ENCODE data around the gene PDIA4. TPM values are rescaled to one million over a fixed set of nuclear protein-coding genes. Genes with fewer than 3 reads are reported as not detected.
"Not testable (repeated sequence)": the region's sequence is repeated elsewhere in the genome, so short reads cannot be mapped to it uniquely, and the experiment has no call there.

The PDIA4 gene
- total RNA-seq, 1 donor from 2014 or later = 174 TPM

DNA sequence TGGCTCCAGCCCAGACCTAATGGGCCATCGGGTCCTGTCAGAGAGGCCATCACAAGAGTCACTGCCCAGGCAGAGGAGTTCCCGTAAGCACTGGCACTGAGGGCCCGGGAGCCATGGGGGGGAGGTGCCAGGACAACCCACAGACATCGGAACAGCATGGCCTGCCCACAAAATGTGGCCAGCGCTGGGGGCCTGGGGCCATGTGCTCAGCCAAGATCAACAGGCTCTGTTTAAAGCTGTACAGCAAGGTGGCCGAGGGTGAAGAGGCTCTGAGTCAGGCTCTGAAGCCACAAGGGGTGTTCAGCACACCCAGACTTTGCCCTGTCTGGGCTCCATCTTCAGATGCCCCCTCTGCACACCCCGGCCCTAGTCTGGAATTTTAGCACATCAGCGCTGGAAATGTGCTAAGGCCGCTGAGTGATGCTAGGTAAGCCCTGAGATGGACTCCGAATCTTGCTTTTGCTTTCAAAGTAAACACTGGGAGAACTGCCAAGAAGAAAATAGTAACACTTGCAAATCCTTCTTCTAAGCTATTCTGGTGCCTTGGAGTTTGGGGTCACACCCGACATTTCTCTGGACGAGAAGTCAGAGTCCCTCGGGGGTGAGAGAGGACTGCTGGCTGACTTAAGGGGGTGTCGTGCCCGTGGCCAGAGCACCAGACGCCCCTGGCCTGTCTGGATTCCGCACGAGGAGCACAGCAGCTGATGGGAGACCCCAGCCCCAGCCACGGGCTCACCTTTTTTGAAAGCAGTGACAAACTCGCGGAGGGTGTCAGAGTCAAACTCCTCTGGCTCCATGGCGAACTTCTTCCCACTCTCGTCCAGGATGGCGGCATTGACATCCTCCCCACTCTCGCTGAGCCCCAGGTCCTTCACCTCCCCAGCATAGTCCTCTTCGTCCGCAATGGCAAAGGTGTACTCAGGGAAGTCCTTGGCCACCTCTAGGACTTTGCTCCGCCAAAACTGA lies 23.6 kb downstream of the PDIA4 start:
- intact Hi-C loops (cut with micrococcal nuclease) = loop anchor here (1.0 to 5.0 kb wide), 5 partner anchors 24 to 493 kb away; partner anchors contain the start of genes PDIA4, ZNF425, ZNF746 and ZNF786

DNA sequence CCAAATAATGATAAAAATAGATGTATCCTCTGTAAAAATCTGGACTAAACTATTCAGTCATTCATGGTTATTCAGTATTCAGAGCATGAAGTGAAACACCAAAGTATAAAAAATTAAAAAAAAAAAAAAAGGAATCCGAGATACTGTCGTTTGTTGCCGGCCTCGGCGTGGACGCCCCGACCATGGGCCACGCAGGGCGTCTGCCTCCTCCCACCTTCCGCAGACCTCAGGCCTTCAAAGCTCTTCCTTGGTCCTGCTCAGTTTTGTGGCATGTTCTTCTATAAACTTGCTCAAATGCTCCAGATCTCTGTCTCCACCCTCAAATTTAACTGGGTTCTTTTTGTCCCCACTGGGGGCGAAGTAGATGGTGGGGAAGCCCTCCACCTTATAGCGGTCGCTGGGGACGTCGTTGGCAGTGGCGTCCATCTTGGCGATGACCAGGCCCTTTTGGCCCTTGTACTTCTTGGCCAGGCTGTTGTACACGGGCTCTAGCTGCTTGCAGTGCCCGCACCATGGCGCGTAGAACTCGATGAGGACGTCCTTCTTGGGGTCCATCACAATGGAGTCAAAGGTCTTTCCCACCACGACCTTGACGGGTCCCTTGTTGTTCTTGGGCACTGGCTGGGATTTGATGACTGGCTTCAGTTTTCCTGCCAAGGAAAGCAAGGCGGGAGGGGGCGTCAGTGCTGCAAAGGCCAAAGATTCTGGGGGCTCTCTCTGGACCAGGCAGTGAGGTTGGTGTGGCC lies 24.6 kb downstream of the PDIA4 start:
- intact Hi-C loops (cut with micrococcal nuclease) = no loop called here

DNA sequence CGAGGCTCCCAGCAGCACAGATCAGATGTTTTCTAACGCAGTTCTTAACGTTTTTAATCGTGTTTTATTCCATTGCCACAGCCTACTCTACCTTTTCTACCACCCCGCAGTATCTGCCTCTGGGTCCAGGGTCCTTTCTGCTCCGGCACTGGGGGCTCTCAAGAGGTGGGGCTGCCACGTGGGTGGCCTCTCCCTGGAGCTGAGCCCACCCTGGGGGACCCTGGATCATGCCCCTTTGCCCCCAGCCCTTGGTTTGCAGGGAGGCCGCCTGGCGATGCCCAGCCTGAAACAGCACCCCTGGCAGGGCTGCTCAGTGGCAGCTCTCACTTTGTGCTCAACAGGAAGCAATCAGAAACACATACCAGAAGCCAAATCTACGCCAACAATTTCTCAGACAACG lies 25.3 kb downstream of the PDIA4 start:
- intact Hi-C loops (cut with micrococcal nuclease) = no loop called here

DNA sequence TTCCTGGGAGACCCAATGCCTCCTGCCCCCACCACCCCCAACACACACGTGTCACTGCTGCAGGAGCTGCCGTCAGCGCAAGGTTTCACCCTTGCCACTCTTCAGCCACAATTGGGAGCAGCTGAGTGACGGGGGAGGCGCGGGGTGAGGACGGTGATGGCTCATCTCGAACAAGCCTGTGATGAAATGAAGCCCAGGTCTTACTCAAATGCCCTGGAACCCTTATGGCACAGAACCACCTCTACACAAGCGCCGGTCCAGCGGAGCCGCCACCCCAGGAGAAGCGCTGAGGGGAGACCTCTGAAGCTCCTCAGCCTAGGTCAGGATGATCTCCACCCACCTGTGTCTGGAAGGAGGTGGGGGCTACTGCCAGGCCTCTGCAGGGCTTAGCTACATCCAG lies 25.7 kb downstream of the PDIA4 start:
- intact Hi-C loops (cut with micrococcal nuclease) = no loop called here

DNA sequence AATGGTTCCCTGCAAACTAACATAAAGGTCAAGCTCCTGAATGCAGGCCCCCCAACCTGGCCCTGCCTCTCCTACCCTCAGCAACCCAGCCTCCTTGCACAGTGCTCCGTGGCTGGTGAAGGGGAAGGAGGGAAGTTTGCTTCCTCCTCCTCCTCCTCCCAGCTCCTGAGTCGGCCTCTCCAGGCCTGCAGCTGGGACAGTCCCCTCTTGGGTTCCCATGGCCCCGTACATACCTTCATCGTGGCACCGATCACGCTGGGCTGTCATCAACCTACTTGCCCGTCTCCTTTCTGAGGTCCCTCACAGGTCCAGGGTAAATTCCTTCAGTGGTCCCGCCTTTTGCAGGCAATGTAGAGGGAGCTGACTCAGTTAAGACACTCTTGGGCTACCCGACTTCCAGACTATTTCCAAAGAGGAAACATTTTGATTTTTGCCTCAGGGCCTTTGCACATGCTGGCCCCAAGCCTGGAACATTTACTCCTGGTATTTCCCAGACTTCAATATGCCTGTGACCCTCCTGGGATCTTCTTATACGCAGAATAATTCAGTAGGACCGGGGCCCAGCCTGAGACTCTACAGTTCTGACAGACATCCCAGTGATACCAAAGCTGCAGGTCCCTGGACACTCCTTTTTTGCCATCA lies 26.8 kb downstream of the PDIA4 start:
- intact Hi-C loops (cut with micrococcal nuclease) = no loop called here

DNA sequence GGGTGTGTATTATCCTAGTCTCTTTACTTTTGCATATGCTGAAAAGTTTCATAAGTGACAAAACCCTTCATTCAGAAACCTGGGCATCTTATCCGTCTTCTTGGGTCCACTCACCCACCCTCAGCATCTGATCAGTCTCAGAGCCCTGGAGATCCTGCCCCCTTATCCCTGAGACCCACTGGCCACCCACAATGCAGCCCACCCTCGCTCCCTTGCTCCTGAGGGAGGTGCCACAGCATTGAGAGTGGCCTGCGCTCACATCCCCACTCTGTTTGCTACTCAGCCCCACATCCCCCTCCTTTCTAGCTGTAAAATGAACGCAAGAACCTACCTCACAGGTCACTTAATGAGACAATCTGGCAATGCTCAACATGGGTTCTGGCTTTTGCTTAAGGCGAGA lies 27.3 kb downstream of the PDIA4 start:
- intact Hi-C loops (cut with micrococcal nuclease) = no loop called here

DNA sequence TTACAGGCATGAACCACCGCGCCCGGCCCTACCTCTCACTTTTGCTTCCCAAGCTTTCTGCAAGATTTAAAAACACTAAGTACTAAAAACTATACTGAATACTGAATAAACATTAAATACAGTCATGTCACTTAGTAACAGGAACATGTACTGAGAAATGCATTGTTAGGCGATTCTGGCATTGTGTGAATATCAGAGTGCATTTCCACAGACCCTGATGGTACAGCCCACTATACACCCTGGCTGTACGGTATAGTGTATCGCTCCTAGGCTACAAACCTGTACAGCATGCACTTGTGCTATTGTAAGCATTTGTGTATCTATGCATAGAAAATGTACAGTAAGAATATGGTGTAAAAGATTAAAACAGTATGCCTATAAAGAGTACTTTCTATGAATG lies 29.1 kb downstream of the PDIA4 start:
- intact Hi-C loops (cut with micrococcal nuclease) = no loop called here

DNA sequence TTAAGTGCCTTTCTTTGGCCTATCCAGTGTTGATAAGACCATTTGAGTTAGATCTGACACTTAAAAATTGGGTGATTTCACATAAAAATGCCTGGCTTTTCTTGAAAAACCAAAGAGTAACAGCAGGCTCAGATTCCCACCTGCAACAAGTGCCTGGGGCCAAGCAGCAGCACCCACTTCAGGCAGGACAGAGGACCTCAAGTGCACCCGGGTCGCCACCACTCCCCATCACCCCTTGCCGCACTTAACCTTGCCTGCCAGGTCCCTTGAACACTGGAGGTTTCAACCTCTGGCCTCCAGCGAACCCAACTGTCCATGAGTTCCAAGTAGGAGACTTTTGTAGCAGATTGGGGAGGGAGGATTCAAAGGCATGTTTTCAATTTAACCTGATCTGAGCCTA lies 30.8 kb downstream of the PDIA4 start:
- intact Hi-C loops (cut with micrococcal nuclease) = no loop called here

DNA sequence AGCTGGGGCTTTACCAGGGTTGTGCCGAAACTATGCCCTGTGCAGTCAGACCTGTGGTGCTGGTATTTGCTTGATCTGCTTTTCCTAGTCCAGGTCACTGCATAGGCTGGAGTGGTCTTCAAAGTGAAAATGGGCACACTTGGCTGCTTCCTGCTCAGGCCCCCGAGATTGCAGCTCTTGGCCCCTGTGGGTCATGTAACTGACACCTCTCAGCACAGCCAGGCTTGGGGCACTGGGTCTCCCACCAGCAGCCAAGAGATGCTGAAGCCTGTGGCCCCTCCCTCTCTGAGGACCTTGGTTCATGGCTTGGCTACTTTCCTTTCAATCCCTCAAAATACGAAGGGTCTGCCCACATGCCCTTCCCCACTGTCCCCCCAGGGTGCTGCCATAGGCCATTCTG lies 33.7 kb downstream of the PDIA4 start:
- intact Hi-C loops (cut with micrococcal nuclease) = no loop called here

DNA sequence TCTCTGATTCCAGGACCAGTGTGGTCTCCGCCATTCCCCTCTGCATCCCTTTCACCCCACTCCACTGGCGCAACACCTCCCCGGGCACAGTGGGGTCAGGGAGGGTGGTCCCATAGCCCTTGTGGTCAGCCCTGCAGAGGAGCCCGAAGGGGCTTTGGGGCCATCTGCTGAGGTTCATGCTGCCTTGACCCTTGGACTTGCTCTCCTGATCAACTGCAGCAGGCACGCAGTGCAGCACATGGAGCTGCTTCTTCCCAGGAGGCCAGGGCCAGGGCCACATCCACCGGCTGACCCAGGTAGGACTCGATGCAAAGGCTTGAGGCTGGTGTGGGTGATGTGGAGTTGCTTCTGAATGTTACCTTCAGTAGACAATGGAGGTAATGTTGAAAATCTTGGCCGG lies 35.1 kb downstream of the PDIA4 start:
- intact Hi-C loops (cut with micrococcal nuclease) = no loop called here

DNA sequence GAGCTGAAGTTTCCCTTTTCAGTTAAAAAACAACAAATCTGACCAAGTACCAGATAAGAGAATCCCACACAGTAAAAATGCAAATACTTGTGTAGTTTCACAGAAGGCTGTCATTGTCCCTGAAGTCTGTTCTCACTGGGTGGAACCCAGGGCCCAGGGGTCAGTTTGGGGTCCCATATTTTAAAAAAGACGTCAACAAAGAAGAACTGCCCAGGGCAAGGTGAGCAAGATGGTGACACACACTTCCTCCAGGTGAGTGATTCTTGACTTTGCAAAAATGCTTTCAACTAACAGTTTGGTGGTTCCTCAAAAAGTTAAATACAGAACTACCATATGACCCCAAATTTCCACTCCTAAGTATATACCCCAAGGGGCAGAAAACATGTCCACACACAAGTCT lies 36.8 kb downstream of the PDIA4 start:
- intact Hi-C loops (cut with micrococcal nuclease) = no loop called here

DNA sequence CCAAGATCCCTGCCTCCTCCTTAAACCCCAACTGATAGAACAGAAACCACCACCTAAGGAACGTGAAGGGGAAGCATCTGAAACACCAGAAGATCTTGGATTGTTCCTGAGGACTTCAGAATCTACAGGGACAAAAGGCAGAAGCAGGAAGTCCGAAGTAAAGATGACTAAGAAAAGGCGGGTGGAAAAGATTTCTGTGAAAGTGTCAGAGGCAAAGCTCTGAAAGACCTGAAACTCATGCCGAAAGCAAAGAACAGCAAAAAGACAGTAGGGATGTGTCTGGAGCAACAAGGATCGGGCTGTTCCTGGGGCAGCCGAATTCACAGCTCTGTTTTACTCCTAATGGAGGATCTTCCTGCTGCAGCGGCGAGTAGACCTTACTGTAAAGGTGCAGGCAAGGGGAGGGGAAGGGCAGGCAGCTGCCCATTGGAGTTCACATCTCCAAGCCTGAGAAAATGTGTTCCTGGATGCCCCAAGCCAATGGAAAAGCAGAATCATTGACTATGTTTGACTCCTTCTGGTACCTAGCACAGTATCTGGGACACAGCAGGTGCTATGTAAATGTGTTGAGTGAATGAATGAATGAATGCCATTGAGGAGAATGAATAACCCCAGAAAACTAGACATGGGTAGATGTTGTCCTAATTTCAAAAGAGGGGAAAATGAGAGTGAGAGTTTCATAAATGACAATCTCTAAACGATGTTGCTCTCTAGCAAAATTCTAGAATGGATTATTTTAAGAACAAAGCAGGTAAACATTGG lies 40.4 kb downstream of the PDIA4 start:
- intact Hi-C loops (cut with micrococcal nuclease) = loop anchor here (1.0 to 5.0 kb wide), 15 partner anchors 25 to 637 kb away; partner anchors contain the start of genes CUL1, EZH2, PDIA4 and ZNF212

DNA sequence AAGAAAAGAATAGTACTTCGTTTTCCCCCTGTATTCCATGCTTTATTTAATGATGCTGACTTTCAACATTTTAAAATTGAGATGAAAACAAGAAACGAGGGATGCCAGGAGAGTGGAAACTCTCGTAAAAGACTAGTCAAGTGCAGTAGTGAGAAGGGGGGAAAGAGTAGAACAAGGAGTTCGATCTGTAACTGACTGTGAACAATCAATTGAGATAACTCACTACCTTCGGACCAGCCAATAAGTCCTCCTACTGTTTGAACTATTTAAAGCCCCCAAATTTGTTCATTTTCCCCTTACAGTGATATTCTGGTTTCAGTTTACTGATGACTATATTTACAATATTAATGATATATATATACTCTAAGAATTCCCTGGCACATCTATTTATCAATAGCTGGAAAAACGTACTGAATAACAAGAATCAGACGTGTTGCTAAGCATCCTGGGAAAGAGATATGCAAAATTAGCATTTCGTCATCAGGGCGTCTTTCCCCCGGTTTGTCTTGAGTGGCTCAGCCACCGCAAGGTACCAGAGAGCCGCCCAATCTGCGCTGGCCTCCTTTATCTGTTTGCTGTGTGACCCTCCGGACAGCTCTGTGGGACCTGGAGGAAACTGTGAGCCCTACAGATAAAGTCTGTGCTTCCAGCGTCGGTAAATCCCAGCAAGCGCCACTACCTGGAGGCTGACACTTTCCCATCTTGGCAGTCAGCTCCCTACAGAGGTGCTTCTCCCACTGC lies 41.1 kb downstream of the PDIA4 start:
- intact Hi-C loops (cut with micrococcal nuclease) = loop anchor here (1.0 to 5.0 kb wide), 15 partner anchors 24 to 638 kb away; partner anchors contain the start of genes CUL1, EZH2, PDIA4 and ZNF212

DNA sequence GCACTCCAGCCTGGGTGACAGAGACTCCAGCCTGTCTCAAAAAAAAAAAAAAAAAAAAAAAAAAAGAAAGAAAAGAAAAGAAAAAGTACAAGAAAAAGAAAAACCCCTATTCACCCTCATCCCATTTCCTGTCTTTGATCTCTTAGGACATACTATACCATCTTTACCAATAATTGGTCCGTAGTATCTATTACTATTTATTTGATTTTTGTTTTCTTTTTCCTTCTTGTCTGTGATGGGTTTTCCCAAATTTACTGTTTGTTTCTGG lies 41.6 kb downstream of the PDIA4 start:
- intact Hi-C loops (cut with micrococcal nuclease) = loop anchor here (1.0 to 5.0 kb wide), 15 partner anchors 23 to 639 kb away; partner anchors contain the start of genes CUL1, EZH2, PDIA4 and ZNF212

DNA sequence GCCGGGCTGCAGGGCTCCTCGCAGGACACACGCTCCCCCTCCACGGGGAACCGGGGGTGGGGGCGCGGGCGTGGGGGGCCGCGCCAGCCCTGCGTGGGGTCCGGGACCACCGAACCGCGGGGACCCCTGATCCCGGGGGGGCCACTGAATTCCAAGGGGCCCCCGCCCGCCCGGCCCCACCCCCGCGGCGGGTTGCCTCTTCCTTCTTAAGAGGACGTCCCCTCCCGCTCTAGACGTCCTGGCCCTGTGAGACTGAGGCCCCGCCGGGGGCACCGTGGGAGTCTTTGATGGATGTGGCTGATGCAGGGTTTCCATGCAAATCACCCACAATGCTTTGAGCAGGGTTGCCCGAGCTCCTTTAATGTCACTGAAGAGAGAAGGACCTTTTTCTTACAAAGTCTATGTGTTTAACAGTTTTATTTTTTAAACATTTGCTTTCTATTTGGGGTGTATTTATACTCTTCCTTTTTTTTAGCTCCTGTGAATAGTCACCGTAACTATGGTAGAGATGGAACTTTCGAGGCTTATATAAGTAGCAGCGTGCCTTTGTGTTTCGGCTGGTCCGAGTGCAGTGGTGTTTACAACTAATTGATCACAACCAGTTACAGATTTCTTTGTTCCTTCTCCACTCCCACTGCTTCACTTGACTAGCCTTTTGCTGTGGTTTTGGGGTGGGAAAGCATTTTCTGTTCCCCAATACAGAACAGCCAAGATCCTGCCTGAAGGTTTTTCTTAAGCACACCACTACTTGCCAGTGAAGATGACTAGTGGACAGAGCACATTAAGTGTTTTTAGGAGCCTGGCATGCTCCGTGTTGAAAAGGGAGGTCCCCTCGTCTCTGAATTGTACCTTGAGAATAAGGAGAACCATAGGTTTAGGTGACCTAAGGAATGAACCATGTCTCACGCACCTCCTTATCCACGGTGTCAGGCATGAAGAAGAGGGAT lies 44.8 kb downstream of the PDIA4 start:
- intact Hi-C loops (cut with micrococcal nuclease) = loop anchor here (1.0 kb wide), 6 partner anchors 20 to 456 kb away; partner anchors contain the start of genes EZH2, PDIA4 and ZNF786

DNA sequence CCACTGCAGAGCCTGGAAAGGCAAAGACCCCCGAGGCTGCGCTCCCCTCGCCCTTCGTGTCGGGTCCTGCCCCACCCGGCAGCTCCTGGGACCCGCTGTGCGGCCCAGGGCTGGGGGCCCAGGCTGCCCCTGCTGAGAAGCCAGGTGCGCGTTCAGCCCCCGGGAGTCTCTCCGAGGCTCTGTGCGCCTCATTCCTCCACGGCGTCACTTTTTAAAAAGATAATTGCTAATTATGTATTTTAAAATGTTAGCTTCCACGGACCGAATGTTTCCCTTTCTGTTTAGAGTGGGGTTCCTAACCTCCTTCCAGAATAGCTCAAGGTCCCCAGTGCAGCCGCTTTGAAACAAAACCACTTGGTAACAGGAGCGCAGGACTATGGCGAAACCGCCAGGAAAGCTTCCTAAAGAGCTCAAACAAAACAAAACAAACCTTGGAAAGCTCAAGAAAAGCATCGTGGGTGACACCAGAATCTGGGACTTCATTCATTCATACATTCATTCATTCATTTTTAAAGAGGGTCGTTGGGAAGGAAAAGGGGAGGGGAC lies 45.6 kb downstream of the PDIA4 start:
- intact Hi-C loops (cut with micrococcal nuclease) = loop anchor here (1.0 kb wide), 6 partner anchors 19 to 455 kb away; partner anchors contain the start of genes EZH2, PDIA4 and ZNF786

DNA sequence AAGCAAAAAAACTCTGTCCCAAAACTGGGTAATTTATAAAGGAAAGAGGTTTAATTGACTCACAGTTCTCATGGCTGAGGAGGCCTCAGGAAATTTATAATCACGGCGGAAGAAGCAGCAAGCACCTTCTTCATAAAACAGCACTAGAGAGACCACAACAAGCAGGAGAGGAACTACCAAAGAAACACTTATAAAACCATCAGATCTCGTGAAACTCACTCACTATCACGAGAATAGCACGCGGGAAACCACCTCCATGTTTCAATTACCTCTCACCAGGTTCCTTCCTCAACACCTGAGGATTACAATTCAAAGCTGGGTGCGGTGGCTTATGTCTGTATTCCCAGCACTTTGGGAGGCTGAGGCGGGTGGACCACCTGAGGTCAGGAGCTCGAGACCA lies 48.5 kb downstream of the PDIA4 start:
- intact Hi-C loops (cut with micrococcal nuclease) = no loop called here

DNA sequence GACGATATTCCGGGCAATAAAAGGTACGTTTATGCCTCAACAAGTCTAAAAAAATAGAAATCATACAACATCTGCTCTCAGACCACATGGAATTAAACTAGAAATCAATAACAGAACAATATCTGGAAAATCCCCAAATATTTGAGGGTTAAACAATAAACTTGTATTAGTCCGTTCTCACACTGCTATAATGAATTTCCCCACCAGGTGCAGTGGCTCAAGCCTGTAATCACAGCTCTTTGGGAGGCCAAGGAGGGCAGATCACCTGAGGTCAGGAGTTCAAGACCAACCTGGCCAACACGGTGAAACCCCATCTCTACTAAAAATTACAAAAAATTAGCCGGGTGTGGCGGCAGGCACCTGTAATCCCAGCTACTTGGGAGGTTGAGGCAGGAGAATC lies 49.2 kb downstream of the PDIA4 start:
- intact Hi-C loops (cut with micrococcal nuclease) = not testable (repeated sequence)

DNA sequence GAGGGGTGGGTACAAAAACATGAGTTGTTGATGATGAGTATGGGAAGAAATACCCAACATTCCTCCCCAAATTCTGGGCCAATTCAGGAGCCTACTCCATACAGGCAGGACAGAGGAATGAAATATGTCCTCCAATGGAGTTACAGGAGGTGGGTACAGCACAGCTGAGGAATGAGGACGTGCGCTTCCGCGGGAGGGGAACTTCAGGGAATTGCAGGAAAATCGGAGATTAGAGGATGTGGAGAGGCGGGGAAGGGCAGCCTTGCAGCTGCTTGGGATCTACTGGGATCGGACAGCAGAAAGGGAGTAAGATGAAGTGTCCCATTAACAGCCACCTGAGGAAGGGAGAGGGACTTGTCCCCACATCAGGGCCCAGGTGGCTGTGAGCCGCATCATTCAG lies 50.2 kb downstream of the PDIA4 start:
- intact Hi-C loops (cut with micrococcal nuclease) = no loop called here

All from T-helper 1 cell treated with Interleukin-12 subunit alpha and Interleukin-12 subunit beta and Interleukin-4 antibody, amounts not matched to agents 30 ng/mL and 1 ng/mL, for 36 hours (primary cell).